ENCODE measurements around the gene MMP19. TPM values are rescaled to one million over a fixed set of nuclear protein-coding genes. Genes with fewer than 3 reads are reported as not detected.
A peak's percentile ranks its signal among the peaks of the same experiment; 100 is the strongest.

MMP19 gene
- total and polyA plus RNA-seq, 3 donors from 2014 or later, result 1.3 to 6.5 (median 1.3) TPM

GRCh38 chr12:55824726-55825125 is 18.0 kb downstream of the MMP19 start:
- 81 to 82% methylated on average over 5 of the region's 5 CpGs for WGBS, 2 donors
- no peak for DNase-seq
- Histone ChIP-seq H3K27ac (no peak overlapping the region), H3K36me3 (ENCODE audit: low read depth, missing control alignments) (no peaks in the 10 kb centered on the region), H3K27me3 (no peaks in the 10 kb centered on the region), H3K9me3 (no peaks in the 10 kb centered on the region), H3K4me1 (peaks cover 25% of the 10 kb centered on the region), H3K4me3 (no peak overlapping the region)
- no peak for TF ChIP-seq POLR2A (IDR thresholded peaks at IDR 0.05)
- no peak for TF ChIP-seq CTCF (IDR thresholded peaks at IDR 0.05)
- intact Hi-C loops (cut with DNase I; ENCODE audit: low total_unique reads), result no loop called here

- Histone ChIP-seq H3K9me3 (no peaks in the 10 kb centered on the region), H3K36me3 (ENCODE audit: low read depth, missing control alignments) (no peaks in the 10 kb centered on the region), H3K27ac (no peak overlapping the region), H3K4me3 (no peak overlapping the region), H3K4me1 (peaks cover 19% of the 10 kb centered on the region), H3K27me3 (no peaks in the 10 kb centered on the region)
- DNase-seq, result no peak
- 82 to 86% methylated on average over 4 of the region's 4 CpGs for WGBS, 2 donors
- intact Hi-C loops (cut with DNase I; ENCODE audit: low total_unique reads), result no loop called here
- TF ChIP-seq CTCF (IDR thresholded peaks at IDR 0.05) (no peak), POLR2A (IDR thresholded peaks at IDR 0.05) (no peak)
Measured at GRCh38 chr12:55823419-55823818, 19.3 kb downstream of the MMP19 start.

GRCh38 chr12:55822228-55822627 is 20.5 kb downstream of the MMP19 start:
- Histone ChIP-seq H3K4me3 (no peak overlapping the region), H3K27me3 (no peaks in the 10 kb centered on the region), H3K27ac (no peak overlapping the region), H3K36me3 (ENCODE audit: low read depth, missing control alignments) (no peaks in the 10 kb centered on the region), H3K9me3 (no peaks in the 10 kb centered on the region), H3K4me1 (peaks cover 7% of the 10 kb centered on the region)
- peak in 1 of 3 experiments; percentile 5 for TF ChIP-seq CTCF (IDR thresholded peaks at IDR 0.05)
- TF ChIP-seq POLR2A (IDR thresholded peaks at IDR 0.05), result no peak
- intact Hi-C loops (cut with DNase I; ENCODE audit: low total_unique reads), result no loop called here
- no peak for DNase-seq
- WGBS, 2 donors, result 38 to 56% methylated on average over 6 of the region's 6 CpGs

GRCh38 chr12:55820679-55821078 is 22.1 kb downstream of the MMP19 start:
- 58 to 82% methylated on average over 1 of the region's 1 CpG for WGBS, 2 donors
- Histone ChIP-seq H3K4me1 (peaks cover 15% of the 10 kb centered on the region), H3K4me3 (no peak overlapping the region), H3K27ac (no peak overlapping the region), H3K36me3 (ENCODE audit: low read depth, missing control alignments) (no peaks in the 10 kb centered on the region), H3K9me3 (no peaks in the 10 kb centered on the region), H3K27me3 (no peaks in the 10 kb centered on the region)
- DNase-seq, result no peak
- intact Hi-C loops (cut with DNase I; ENCODE audit: low total_unique reads), result no loop called here
- TF ChIP-seq POLR2A (IDR thresholded peaks at IDR 0.05) (no peak), CTCF (IDR thresholded peaks at IDR 0.05) (peak in 1 of 3 experiments; percentile 25)

- H3K27ac ChIP-seq, result no peak overlapping the region
Measured at GRCh38 chr12:55818886-55819285, 23.9 kb downstream of the MMP19 start.

More at GRCh38 chr12:55818886-55819285, 23.9 kb downstream of the MMP19 start:
- no peak overlapping the region for H3K4me3 ChIP-seq
- intact Hi-C loops (cut with DNase I; ENCODE audit: low total_unique reads), result no loop called here
- no peaks in the 10 kb centered on the region for H3K36me3 ChIP-seq (ENCODE audit: low read depth, missing control alignments)
- DNase-seq, result no peak
- H3K4me1 ChIP-seq, result peaks cover 21% of the 10 kb centered on the region
- H3K27me3 ChIP-seq, result no peaks in the 10 kb centered on the region
- WGBS, 2 donors, result 58 to 60% methylated on average over 6 of the region's 6 CpGs
- H3K9me3 ChIP-seq, result no peaks in the 10 kb centered on the region
- no peak for TF ChIP-seq CTCF (IDR thresholded peaks at IDR 0.05)
- no peak for TF ChIP-seq POLR2A (IDR thresholded peaks at IDR 0.05)

Measured in testis (tissue), 3 donors.